DOHH2 (cell line): ENCODE results near the gene RAVER1.

Experiments
- CTCF ChIP-seq: fragments of 200-600 bp; sonication (generic); IDR thresholded peaks from one replicate; pipeline ENCODE4 v1.5.1; 2014; ENCODE audit warnings: antibody characterized with exemption, mild to moderate bottlenecking, low read depth, low read length; ENCODE audit not compliant: poor library complexity, severe bottlenecking
- EZH2phosphoT487 ChIP-seq: fragments of 200-600 bp; sonication (generic); IDR thresholded peaks from 2 replicates; pipeline ENCODE4 v1.6.1; 2017; ENCODE audit warnings: borderline replicate concordance, mild to moderate bottlenecking, antibody characterized with exemption, low read length, moderate library complexity, mixed read lengths

GRCh38 chr19:10317857-10318462 lies 15.4 kb downstream of the RAVER1 start:
- no peak for TF ChIP-seq CTCF
- no peak for TF ChIP-seq EZH2phosphoT487
